Putamen (tissue), 1 donor: ENCODE data around the gene IFNGR2.
A peak's percentile ranks its signal among the peaks of the same experiment; 100 is the strongest.
"Not testable (repeated sequence)": the region's sequence is repeated elsewhere in the genome, so short reads cannot be mapped to it uniquely, and the experiment has no call there.

Experiments
- DNase-seq: peaks from one replicate; pipeline ENCODE4 v3.0.0-alpha.2; 2016; ENCODE audit warnings: low spot score

Gene IFNGR2

GRCh38 chr21:33403128-33403785, at the start of gene IFNGR2:
TSS of gene IFNGR2 (plus strand) at chr21:33403413. CDS start at chr21:33403544, 131 bp downstream.
- no peak for DNase-seq

- DNase-seq = no peak
Observed at GRCh38 chr21:33355355-33355754, 47.9 kb upstream of the IFNGR2 start.

GRCh38 chr21:33355996-33356395, 47.2 kb upstream of the IFNGR2 start:
- no peak for DNase-seq

GRCh38 chr21:33357177-33357576, 46.0 kb upstream of the IFNGR2 start:
- DNase-seq = no peak

GRCh38 chr21:33359446-33359845, 43.8 kb upstream of the IFNGR2 start:
- DNase-seq = no peak

GRCh38 chr21:33360281-33360680, 42.9 kb upstream of the IFNGR2 start:
- no peak for DNase-seq

- DNase-seq = peak; percentile 69
Observed at GRCh38 chr21:33360881-33361602, 42.2 kb upstream of the IFNGR2 start.

GRCh38 chr21:33362044-33362555, 41.1 kb upstream of the IFNGR2 start:
- DNase-seq = peak; percentile 50

GRCh38 chr21:33363911-33364609, 39.2 kb upstream of the IFNGR2 start:
- not testable (repeated sequence) for DNase-seq

- no peak for DNase-seq
Observed at GRCh38 chr21:33364830-33365229, 38.4 kb upstream of the IFNGR2 start.

- DNase-seq = no peak
Observed at GRCh38 chr21:33367309-33367973, 35.8 kb upstream of the IFNGR2 start.

- DNase-seq = no peak
Observed at GRCh38 chr21:33368124-33368523, 35.1 kb upstream of the IFNGR2 start.

GRCh38 chr21:33368576-33368975, 34.6 kb upstream of the IFNGR2 start:
- no peak for DNase-seq

GRCh38 chr21:33369586-33369985, 33.6 kb upstream of the IFNGR2 start:
- DNase-seq = no peak

GRCh38 chr21:33370305-33370704, 32.9 kb upstream of the IFNGR2 start:
- no peak for DNase-seq

- DNase-seq = no peak
Observed at GRCh38 chr21:33371366-33371765, 31.8 kb upstream of the IFNGR2 start.

- no peak for DNase-seq
Observed at GRCh38 chr21:33372582-33372981, 30.6 kb upstream of the IFNGR2 start.

GRCh38 chr21:33373451-33373850, 29.8 kb upstream of the IFNGR2 start:
- no peak for DNase-seq

GRCh38 chr21:33374080-33374449, 29.1 kb upstream of the IFNGR2 start:
- DNase-seq = no peak

GRCh38 chr21:33374450-33375096, 28.6 kb upstream of the IFNGR2 start:
- DNase-seq = no peak

- no peak for DNase-seq
Observed at GRCh38 chr21:33375101-33375644, 28.0 kb upstream of the IFNGR2 start.
